Fibroblast of the aortic adventitia (primary cell): ENCODE results near the gene RPL10A. TPM values are rescaled to one million over a fixed set of nuclear protein-coding genes. Genes with fewer than 3 reads are reported as not detected.

ENCODE experiments used
- DNase-seq: peaks from one replicate; pipeline ENCODE4 v3.0.0-alpha.2; 2010; ENCODE audit warnings: low read depth
- H3K4me3 ChIP-seq: 2 replicates; pipeline ENCODE4 v1.5.1; 2011; ENCODE audit warnings: low read depth, mild to moderate bottlenecking, control low read depth, low read length, moderate library complexity
- CTCF ChIP-seq: IDR thresholded peaks from 2 replicates; pipeline ENCODE4 v1.5.1; 2011; ENCODE audit warnings: mild to moderate bottlenecking, low read length, control low read depth, inconsistent platforms; ENCODE audit not compliant: insufficient read depth
- total RNA-seq: library from RNA; depleted of rRNA; stranded (reverse); fragments of >200 nt; gene quantifications from 2 replicates; pipeline ENCODE4 v1.2.3, GENCODE V29; 2012; ENCODE audit warnings: low replicate concordance

Gene RPL10A
- total RNA-seq, 1 donor, result 1,853 TPM

- no peak for TF ChIP-seq CTCF
- no peak for DNase-seq
- H3K4me3 ChIP-seq, result no peak overlapping the region
Observed at GRCh38 chr6:35476004-35476403, 7.8 kb downstream of the RPL10A start.

- no peak for DNase-seq
- TF ChIP-seq CTCF, result no peak
- H3K4me3 ChIP-seq, result no peak overlapping the region
Observed at GRCh38 chr6:35477028-35477427, 8.8 kb downstream of the RPL10A start.

DNA sequence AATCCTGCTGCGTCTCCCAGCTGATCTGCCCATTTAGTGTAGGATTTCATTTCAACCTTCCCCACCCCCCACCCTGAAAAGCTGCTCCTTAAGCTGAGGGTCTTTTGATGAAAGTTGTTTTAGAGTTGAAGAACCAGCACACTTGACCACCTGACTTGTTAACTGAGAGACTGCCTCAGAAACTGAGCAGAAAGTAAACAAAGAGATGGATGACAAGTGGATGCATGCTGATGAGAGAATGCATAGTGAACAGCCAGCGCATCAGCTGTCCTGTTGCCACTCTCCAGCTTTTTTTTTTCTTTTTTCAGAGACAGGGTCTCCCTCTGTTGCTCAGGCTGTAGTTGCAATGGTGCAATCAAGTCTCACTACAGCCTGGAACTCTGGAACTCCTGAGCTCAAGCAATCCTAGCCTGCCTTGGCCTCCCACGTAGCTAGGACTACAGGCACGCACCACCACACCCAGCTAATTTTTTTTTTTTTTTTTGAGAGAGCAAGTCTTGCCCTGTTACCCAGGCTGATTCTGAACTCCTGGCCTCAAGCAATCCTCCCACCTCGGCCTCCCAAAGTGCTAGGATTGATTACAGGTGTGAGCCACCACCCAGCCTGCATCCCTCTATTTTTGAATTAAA, 9.5 kb downstream of the RPL10A start:
- no peak overlapping the region for H3K4me3 ChIP-seq
- TF ChIP-seq CTCF, result no peak
- DNase-seq, result no peak

- no peak for TF ChIP-seq CTCF
- no peak overlapping the region for H3K4me3 ChIP-seq
- DNase-seq, result no peak
Observed at GRCh38 chr6:35478259-35478658, 10.1 kb downstream of the RPL10A start.

DNA sequence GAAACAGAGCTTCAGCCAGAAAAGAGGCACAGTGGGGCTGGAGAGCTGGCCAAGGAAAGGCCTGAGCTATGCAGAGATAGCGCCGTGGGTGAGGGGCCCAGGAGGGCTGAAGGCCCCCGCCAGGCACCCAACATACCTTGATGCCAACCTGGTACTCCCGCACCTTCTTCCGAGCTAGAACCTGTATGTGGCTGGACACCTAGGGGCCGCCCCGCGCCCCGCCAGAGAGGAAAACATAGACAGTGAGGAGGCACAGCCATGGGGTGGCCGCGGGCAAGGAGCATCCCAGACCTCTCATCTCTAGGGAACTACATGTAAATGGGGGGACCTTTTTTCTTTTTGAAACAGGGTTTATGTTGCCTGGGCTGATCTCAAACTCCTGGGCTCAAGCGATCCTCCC, 12.0 kb downstream of the RPL10A start:
- no peak overlapping the region for H3K4me3 ChIP-seq
- no peak for DNase-seq
- no peak for TF ChIP-seq CTCF

GRCh38 chr6:35481226-35481625, 13.0 kb downstream of the RPL10A start:
- TF ChIP-seq CTCF, result no peak
- DNase-seq, result no peak
- H3K4me3 ChIP-seq, result no peak overlapping the region

GRCh38 chr6:35483062-35483461, 14.9 kb downstream of the RPL10A start:
- TF ChIP-seq CTCF, result no peak
- H3K4me3 ChIP-seq, result no peak overlapping the region
- DNase-seq, result no peak
